HepG2 (cell line): ENCODE measurements around the gene MIS18BP1. TPM values are rescaled to one million over a fixed set of nuclear protein-coding genes. Genes with fewer than 3 reads are reported as not detected.

Experiments
- AKAP8 ChIP-seq: sonication (generic); formaldehyde crosslinking; IDR thresholded peaks from 2 replicates; pipeline ENCODE4 v1.5.1; 2020; ENCODE audit warnings: mild to moderate bottlenecking, missing genetic modification reagents
- DNMT3B ChIP-seq: conservative IDR thresholded peaks from 2 replicates; pipeline ENCODE4 v1.6.1; 2016; ENCODE audit warnings: missing biosample characterization, control low read depth
- EHMT2 ChIP-seq: fragments of 200-600 bp; sonication (generic); IDR thresholded peaks from 2 replicates; pipeline ENCODE4 v1.7.0; 2017; ENCODE audit warnings: antibody characterized with exemption, low read depth, low read length, borderline replicate concordance
- GLI4 ChIP-seq: sonication (generic); formaldehyde crosslinking; IDR thresholded peaks from 2 replicates; pipeline ENCODE4 v1.5.1; 2020; ENCODE audit warnings: missing genetic modification reagents, mild to moderate bottlenecking, moderate library complexity, borderline replicate concordance
- HDAC6 ChIP-seq: fragments of 200-600 bp; sonication (generic); IDR thresholded peaks from 2 replicates; pipeline ENCODE4 v1.7.0; 2017; ENCODE audit warnings: mild to moderate bottlenecking, antibody characterized with exemption, low read length, low read depth
- KDM3A ChIP-seq: IDR thresholded peaks from 2 replicates; pipeline ENCODE4 v1.6.1; 2018; ENCODE audit warnings: low read depth, missing compliant biosample characterization
- POLR2AphosphoS5 ChIP-seq: IDR thresholded peaks from 2 replicates; pipeline ENCODE4 v1.6.1; 2012; ENCODE audit warnings: low read depth, low read length
- TEF ChIP-seq: sonication (generic); formaldehyde crosslinking; IDR thresholded peaks from 2 replicates; pipeline ENCODE4 v1.5.0; 2020; ENCODE audit warnings: missing genetic modification reagents
- ZFP37 ChIP-seq: sonication (generic); formaldehyde crosslinking; IDR thresholded peaks from 2 replicates; pipeline ENCODE4 v1.4.0; 2020; ENCODE audit warnings: missing genetic modification reagents, borderline replicate concordance
- ZNF136 ChIP-seq: sonication (generic); formaldehyde crosslinking; IDR thresholded peaks from 2 replicates; pipeline ENCODE4 v1.8.1; 2022; ENCODE audit warnings: low read depth, mild to moderate bottlenecking, moderate library complexity, missing genetic modification reagents
- ZNF670 ChIP-seq: sonication (generic); formaldehyde crosslinking; IDR thresholded peaks from 2 replicates; pipeline ENCODE4 v1.8.0; 2022; ENCODE audit warnings: mild to moderate bottlenecking, missing genetic modification reagents, borderline replicate concordance
- ZNF816 ChIP-seq: sonication (generic); formaldehyde crosslinking; IDR thresholded peaks from 2 replicates; pipeline ENCODE4 v1.8.0; 2022; ENCODE audit warnings: missing genetic modification reagents, mild to moderate bottlenecking, borderline replicate concordance
- polyA plus RNA-seq, 8 experiments: library from polyadenylated mRNA; depleted of rRNA in 3 of 8; stranded (reverse) in 7 of 8; unstranded in 1 of 8; fragments of >200 nt; fragmentation: Illumina TruSeq in 4 of 8; extraction: Trizol in 4 of 8; gene quantifications; 2 replicates each; pipeline versions ENCODE4 v1.2.1 to v1.2.3, GENCODE V29; 2011 to 2016; ENCODE audit warnings: low read depth in 4 of 8, missing spikeins in 1 of 8, mixed read lengths in 1 of 8; ENCODE audit not compliant: insufficient read depth in 1 of 8
- total RNA-seq, 5 experiments: library from RNA; depleted of rRNA; stranded (reverse); fragments of >200 nt; fragmentation: Illumina TruSeq; extraction: Trizol; gene quantifications; 2 replicates each; pipeline ENCODE4 v1.2.3, GENCODE V29; 2016; ENCODE audit warnings: low read depth in 1 of 5
- TF ChIP-seq, protein P1 (sequence below): IDR thresholded peaks from 2 replicates; pipeline ENCODE4 v1.6.1; 2018; ENCODE audit warnings: missing genetic modification reagents
- TF ChIP-seq, protein P2 (sequence below): sonication (generic); formaldehyde crosslinking; IDR thresholded peaks from 2 replicates; pipeline ENCODE4 v1.4.0; 2020; ENCODE audit warnings: mild to moderate bottlenecking, missing genetic modification reagents

The MIS18BP1 gene
- total and polyA plus RNA-seq, 2 of the 13 experiments (the other 11 are each of a cell fraction or from before 2014, with no cell fraction given), result 9.5 to 36.4 TPM

GRCh38 chr14:45253070-45253753 lies at the start of gene MIS18BP1 (continued):
- TF ChIP-seq EHMT2 (0 out of 2 replicates have a peak, but pooled peaks have one; percentile 17), KDM3A (CRISPR knock-in tag) (peak; percentile 65; the same call in 1 of the 2 replicates), ZNF670 (peak; percentile 92; the same call in 1 of the 2 replicates), GLI4 (CRISPR knock-in tag) (0 out of 2 replicates have a peak, but pooled peaks have one; percentile 18), POLR2AphosphoS5 (peak; percentile 82), TEF (CRISPR knock-in tag) (peak; percentile 69; the same call in 1 of the 2 replicates), DNMT3B (peak; percentile 90), ZFP37 (peak; percentile 56; the same call in 1 of the 2 replicates), AKAP8 (CRISPR knock-in tag) (no peak), HDAC6 (no peak), ZNF816 (CRISPR knock-in tag) (peak; percentile 76; the same call in 1 of the 2 replicates), ZNF136 (CRISPR knock-in tag) (no peak; the same call in none of the 2 replicates)
- TF ChIP-seq, protein P1, sequence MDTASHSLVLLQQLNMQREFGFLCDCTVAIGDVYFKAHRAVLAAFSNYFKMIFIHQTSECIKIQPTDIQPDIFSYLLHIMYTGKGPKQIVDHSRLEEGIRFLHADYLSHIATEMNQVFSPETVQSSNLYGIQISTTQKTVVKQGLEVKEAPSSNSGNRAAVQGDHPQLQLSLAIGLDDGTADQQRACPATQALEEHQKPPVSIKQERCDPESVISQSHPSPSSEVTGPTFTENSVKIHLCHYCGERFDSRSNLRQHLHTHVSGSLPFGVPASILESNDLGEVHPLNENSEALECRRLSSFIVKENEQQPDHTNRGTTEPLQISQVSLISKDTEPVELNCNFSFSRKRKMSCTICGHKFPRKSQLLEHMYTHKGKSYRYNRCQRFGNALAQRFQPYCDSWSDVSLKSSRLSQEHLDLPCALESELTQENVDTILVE (CRISPR knock-in tag), result peak; percentile 62
- TF ChIP-seq, protein P2, sequence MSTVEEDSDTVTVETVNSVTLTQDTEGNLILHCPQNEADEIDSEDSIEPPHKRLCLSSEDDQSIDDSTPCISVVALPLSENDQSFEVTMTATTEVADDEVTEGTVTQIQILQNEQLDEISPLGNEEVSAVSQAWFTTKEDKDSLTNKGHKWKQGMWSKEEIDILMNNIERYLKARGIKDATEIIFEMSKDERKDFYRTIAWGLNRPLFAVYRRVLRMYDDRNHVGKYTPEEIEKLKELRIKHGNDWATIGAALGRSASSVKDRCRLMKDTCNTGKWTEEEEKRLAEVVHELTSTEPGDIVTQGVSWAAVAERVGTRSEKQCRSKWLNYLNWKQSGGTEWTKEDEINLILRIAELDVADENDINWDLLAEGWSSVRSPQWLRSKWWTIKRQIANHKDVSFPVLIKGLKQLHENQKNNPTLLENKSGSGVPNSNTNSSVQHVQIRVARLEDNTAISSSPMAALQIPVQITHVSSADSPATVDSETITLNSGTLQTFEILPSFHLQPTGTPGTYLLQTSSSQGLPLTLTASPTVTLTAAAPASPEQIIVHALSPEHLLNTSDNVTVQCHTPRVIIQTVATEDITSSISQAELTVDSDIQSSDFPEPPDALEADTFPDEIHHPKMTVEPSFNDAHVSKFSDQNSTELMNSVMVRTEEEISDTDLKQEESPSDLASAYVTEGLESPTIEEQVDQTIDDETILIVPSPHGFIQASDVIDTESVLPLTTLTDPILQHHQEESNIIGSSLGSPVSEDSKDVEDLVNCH (CRISPR knock-in tag), result no peak
